GM12878 (cell line): Measurements from ENCODE around the gene RHAG. TPM values are rescaled to one million over a fixed set of nuclear protein-coding genes. Genes with fewer than 3 reads are reported as not detected.
"Not testable (repeated sequence)": the region's sequence is repeated elsewhere in the genome, so short reads cannot be mapped to it uniquely, and the experiment has no call there.

ENCODE experiments used
- ATAC-seq: fragments of 200-7000 bp; cut with Tn5 transposase; 3 replicates; pipeline ENCODE4 v1.9.1; 2020; ENCODE audit warnings: mild to moderate bottlenecking, moderate library complexity
- BruUV-seq: library from RNA; stranded (reverse); fragments of 400-500 nt; replicated peaks from 2 replicates; lab custom pipeline; 2021; lab: Mats Ljungman, UMichigan
- CTCF ChIA-PET: fragments of 300-600 bp; sonication (Branson Sonifier 250); formaldehyde crosslinking; extraction: SDS; loops from one replicate; lab custom pipeline; 2021; ENCODE audit warnings: inconsistent platforms; lab: Yijun Ruan, JAX
- POLR2A ChIA-PET: fragments of 350-600 bp; formaldehyde crosslinking; extraction: SDS; loops from one replicate; lab custom pipeline; 2021; ENCODE audit warnings: inconsistent platforms; lab: Charles Lee
- RAD21 ChIA-PET: fragments of 300-600 bp; sonication (Branson Sonifier 250); formaldehyde crosslinking; loops from one replicate; lab custom pipeline; 2023; ENCODE audit warnings: antibody characterized with exemption; ENCODE audit not compliant: unreplicated experiment; lab: Charles Lee
- SMC1A ChIA-PET: fragments of 300-600 bp; sonication (Branson Sonifier 250); formaldehyde crosslinking; loops from one replicate; lab custom pipeline; 2023; ENCODE audit not compliant: unreplicated experiment, uncharacterized antibody; lab: Charles Lee
- DNase-seq: peaks from one replicate; pipeline ENCODE4 v3.0.0-alpha.2; 2011; ENCODE audit warnings: low read depth, low spot score
- FAIRE-seq: peaks from 3 replicates; lab custom pipeline; 2011; peaks lifted over from hg19 to GRCh38; lab: Jason Lieb, UNC
- H2AFZ ChIP-seq: 2 replicates; pipeline ENCODE4 v1.6.0; 2011; ENCODE audit warnings: low read depth, low read length, control low read depth; ENCODE audit not compliant: control insufficient read depth
- H3K27ac ChIP-seq: 2 replicates; pipeline ENCODE4 v1.5.1; 2011; ENCODE audit warnings: control low read depth; ENCODE audit not compliant: control insufficient read depth, insufficient read depth
- H3K27me3 ChIP-seq, 2 experiments: replicated peaks in 1 of 2; 2 replicates each; pipeline versions ENCODE4 v1.6.0 to v1.6.1; 2011; ENCODE audit warnings: low read length in 1 of 2; ENCODE audit not compliant: control insufficient read depth in 2 of 2, insufficient read depth in 2 of 2
- H3K36me3 ChIP-seq, 2 experiments: 2 replicates each; pipeline ENCODE4 v1.5.1; 2011; ENCODE audit warnings: low read length in 1 of 2; ENCODE audit not compliant: control insufficient read depth in 2 of 2, insufficient read depth in 2 of 2
- H3K4me1 ChIP-seq: 2 replicates; pipeline ENCODE4 v1.6.1; 2011; ENCODE audit warnings: mild to moderate bottlenecking, low read length, moderate library complexity, mixed read lengths; ENCODE audit not compliant: control insufficient read depth, insufficient read depth
- H3K4me2 ChIP-seq: 2 replicates; pipeline ENCODE4 v1.6.0; 2011; ENCODE audit warnings: control low read depth; ENCODE audit not compliant: control insufficient read depth, insufficient read depth
- H3K4me3 ChIP-seq: fragments of 200-600 bp; sonication (generic); 2 replicates; pipeline ENCODE4 v1.5.1; 2016
- H3K79me2 ChIP-seq: 2 replicates; pipeline ENCODE4 v1.6.0; 2011; ENCODE audit warnings: low read length; ENCODE audit not compliant: control insufficient read depth, insufficient read depth
- H3K9ac ChIP-seq: 2 replicates; pipeline ENCODE4 v1.8.0; 2011; ENCODE audit warnings: low read length, control low read depth, mixed read lengths; ENCODE audit not compliant: control insufficient read depth, insufficient read depth
- H3K9me3 ChIP-seq: replicated peaks from 3 replicates; pipeline ENCODE4 v1.5.1; 2011; ENCODE audit warnings: mild to moderate bottlenecking, low read length; ENCODE audit not compliant: control insufficient read depth, insufficient read depth
- H4K20me1 ChIP-seq: 2 replicates; pipeline ENCODE4 v1.6.0; 2011; ENCODE audit not compliant: control insufficient read depth, insufficient read depth
- CTCF ChIP-seq, 3 experiments: IDR thresholded peaks in 2 of 3; conservative IDR thresholded peaks in 1 of 3; 2 replicates each; pipeline ENCODE4 v1.5.1; 2011; ENCODE audit warnings: low read depth in 3 of 3, low read length in 3 of 3, mild to moderate bottlenecking in 3 of 3, control low read depth in 2 of 3, moderate library complexity in 2 of 3, inconsistent platforms in 1 of 3, mixed read lengths in 1 of 3; ENCODE audit not compliant: control insufficient read depth in 2 of 3, insufficient read depth in 1 of 3; ENCODE audit errors: extremely low read depth in 1 of 3
- ELK1 ChIP-seq: IDR thresholded peaks from 2 replicates; pipeline ENCODE4 v1.6.1; 2012; ENCODE audit warnings: low read depth, low read length, improper control_type of control experiment
- NR2F1 ChIP-seq: fragments of 450-650 bp; conservative IDR thresholded peaks from 2 replicates; pipeline ENCODE4 v1.6.1; 2017; ENCODE audit warnings: mild to moderate bottlenecking
- RAD21 ChIP-seq: IDR thresholded peaks from 2 replicates; pipeline ENCODE4 v1.6.1; 2011; ENCODE audit warnings: mild to moderate bottlenecking, low read depth, low read length, moderate library complexity; ENCODE audit not compliant: insufficient read depth
- SMAD1 ChIP-seq: fragments of 450-650 bp; IDR thresholded peaks from 2 replicates; pipeline ENCODE4 v1.6.1; 2018; ENCODE audit warnings: mild to moderate bottlenecking, low read depth; ENCODE audit not compliant: partially characterized antibody
- SMC3 ChIP-seq: IDR thresholded peaks from 2 replicates; pipeline ENCODE4 v1.6.1; 2011; ENCODE audit warnings: low read length, improper control_type of control experiment, borderline replicate concordance
- TCF12 ChIP-seq: IDR thresholded peaks from 2 replicates; pipeline ENCODE4 v1.6.1; 2011; ENCODE audit warnings: low read depth, mild to moderate bottlenecking, low read length
- WRNIP1 ChIP-seq: IDR thresholded peaks from 2 replicates; pipeline ENCODE4 v1.6.1; 2011; ENCODE audit warnings: low read depth, low read length, improper control_type of control experiment, borderline replicate concordance
- WGBS: methylation state at CpG from one replicate; pipeline ENCODE4 v1.1.6; 2016; ENCODE audit warnings: low lambda C conversion rate; ENCODE audit not compliant: insufficient replicate concordance, insufficient coverage; ENCODE audit errors: missing lambda C conversion rate; 5-methylcytosine and 5-hydroxymethylcytosine counted together
- in situ Hi-C: fragments of 300-500 bp; cut with MboI; formaldehyde crosslinking; loops from 9 replicates; pipeline ENCODE4 v1.14.3; 2018; ENCODE audit warnings: mixed read lengths
- intact Hi-C: fragments of 100-400 bp; cut with micrococcal nuclease; formaldehyde crosslinking; loops from one replicate; pipeline ENCODE4 v1.14.2; 2022; ENCODE audit not compliant: unreplicated experiment
- polyA plus RNA-seq, 11 experiments: library from polyadenylated mRNA; depleted of rRNA in 4 of 11; unstranded in 6 of 11; stranded (reverse) in 5 of 11; fragments of >200 nt; fragmentation: Nextera tagmentation in 4 of 11; fragmentation: Illumina TruSeq in 1 of 11; extraction: Ambion mirVana in 4 of 11; extraction: Trizol in 1 of 11; gene quantifications; 1 replicate in 1 of 11; 2 replicates in 10 of 11; pipeline versions ENCODE4 v1.2.1 to v1.2.3, GENCODE V29; 2011 to 2016; ENCODE audit warnings: inconsistent platforms in 2 of 11, missing spikeins in 2 of 11, low read depth in 1 of 11
- total RNA-seq, 4 experiments: library from RNA; depleted of rRNA in 3 of 4; stranded (reverse); fragments of >200 nt in 3 of 4; fragmentation: Illumina TruSeq in 1 of 4; extraction: Trizol in 1 of 4; gene quantifications; 2 replicates each; pipeline versions ENCODE4 v1.2.1 to v1.2.3, GENCODE V29; 2013 to 2021

RHAG gene
- total and polyA plus RNA-seq, 10 of the 15 experiments (the other 5 are each of a cell fraction or from before 2014, with no cell fraction given) = 0.06 to 0.18 (median 0.10) TPM; not detected in 6

GRCh38 chr6:49606721-49607390 is 29.8 kb downstream of the RHAG start:
- intact Hi-C loops = loop anchor here (1.0 kb wide), 1 partner anchor 75 kb away; no protein-coding TSS in a partner anchor
- TF ChIP-seq TCF12 = no peak
- peak; percentile 84 for TF ChIP-seq SMAD1
- no peak for TF ChIP-seq ELK1
- TF ChIP-seq RAD21 = peak; percentile 70
- TF ChIP-seq NR2F1 = no peak
- peak; percentile 80 to 89 (median 80) for TF ChIP-seq CTCF (IDR thresholded peaks at IDR 0.05 in 2 of 3, conservative IDR thresholded peaks at IDR 0.05 in 1 of 3; ENCODE audit: control insufficient read depth in 2 of 3, extremely low read depth in 1 of 3, insufficient read depth in 1 of 3, low read depth in 3 of 3, low read length in 3 of 3)
- peak; percentile 69 for TF ChIP-seq SMC3
- 0 out of 2 replicates have a peak, but pooled peaks have one; percentile 31 for TF ChIP-seq WRNIP1
- WGBS = 0% methylated on average over 4 of the region's 4 CpGs
- Histone ChIP-seq H3K36me3 (no peaks in the 10 kb centered on the region), H3K79me2 (no peaks in the 10 kb centered on the region), H3K9me3 (no peaks in the 10 kb centered on the region), H4K20me1 (no peaks in the 10 kb centered on the region), H2AFZ (no peak overlapping the region), H3K4me1 (no peaks in the 10 kb centered on the region), H3K9ac (no peak overlapping the region), H3K27me3 (no peaks in the 10 kb centered on the region), H3K4me2 (no peak overlapping the region), H3K4me3 (no peak overlapping the region), H3K27ac (no peak overlapping the region)
- ChIA-PET SMC1A (interaction anchor here (0.6 to 1.7 kb wide), 5 partner anchors 72 to 222 kb away, joined by 3 to 10 read pairs (median 3); no protein-coding TSS in a partner anchor), RAD21 (interaction anchor here (0.7 to 3.3 kb wide), 2 partner anchors 54 to 74 kb away, joined by 3 to 14 read pairs; no protein-coding TSS in a partner anchor), CTCF (interaction anchor here (1.0 to 9.8 kb wide), 9 partner anchors 11 to 243 kb away, joined by 3 to 98 read pairs (median 5); no protein-coding TSS in a partner anchor), POLR2A (no interaction called here)
- in situ Hi-C loops = loop anchor here (5.0 kb wide), 1 partner anchor 80 kb away; no protein-coding TSS in a partner anchor
- peak; percentile 75 for ATAC-seq
- DNase-seq = peak; percentile 11
- peak; percentile 88 for FAIRE-seq
- no TSS peak for BruUV-seq

GRCh38 chr6:49604080-49604479 is 32.6 kb downstream of the RHAG start:
- in situ Hi-C loops, BruUV-seq, H3K4me1 ChIP-seq, intact Hi-C loops, H3K4me2 ChIP-seq, DNase-seq, H3K79me2 ChIP-seq, H2AFZ ChIP-seq, H4K20me1 ChIP-seq, H3K36me3 ChIP-seq, ATAC-seq, FAIRE-seq, H3K27me3 ChIP-seq, H3K4me3 ChIP-seq, H3K27ac ChIP-seq, H3K9me3 ChIP-seq, POLR2A ChIA-PET, H3K9ac ChIP-seq: not testable (repeated sequence)
- CTCF ChIA-PET = interaction anchor here (9.8 kb wide), 1 partner anchor 73 kb away, joined by 98 read pairs; no protein-coding TSS in a partner anchor
- RAD21 ChIA-PET = interaction anchor here (3.3 kb wide), 1 partner anchor 71 kb away, joined by 14 read pairs; no protein-coding TSS in a partner anchor
- SMC1A ChIA-PET = interaction anchor here (1.4 kb wide), 1 partner anchor 72 kb away, joined by 3 read pairs; no protein-coding TSS in a partner anchor
- WGBS = 49% methylated on average over 3 of the region's 3 CpGs
